IPS-NIHi7 (cell line): ENCODE measurements around the gene DOCK10.

Experiments
- DNase-seq: peaks from one replicate; pipeline ENCODE4 v3.0.0; 2012; ENCODE audit warnings: mixed read lengths; ENCODE audit errors: extremely low spot score

DOCK10 gene

DNA sequence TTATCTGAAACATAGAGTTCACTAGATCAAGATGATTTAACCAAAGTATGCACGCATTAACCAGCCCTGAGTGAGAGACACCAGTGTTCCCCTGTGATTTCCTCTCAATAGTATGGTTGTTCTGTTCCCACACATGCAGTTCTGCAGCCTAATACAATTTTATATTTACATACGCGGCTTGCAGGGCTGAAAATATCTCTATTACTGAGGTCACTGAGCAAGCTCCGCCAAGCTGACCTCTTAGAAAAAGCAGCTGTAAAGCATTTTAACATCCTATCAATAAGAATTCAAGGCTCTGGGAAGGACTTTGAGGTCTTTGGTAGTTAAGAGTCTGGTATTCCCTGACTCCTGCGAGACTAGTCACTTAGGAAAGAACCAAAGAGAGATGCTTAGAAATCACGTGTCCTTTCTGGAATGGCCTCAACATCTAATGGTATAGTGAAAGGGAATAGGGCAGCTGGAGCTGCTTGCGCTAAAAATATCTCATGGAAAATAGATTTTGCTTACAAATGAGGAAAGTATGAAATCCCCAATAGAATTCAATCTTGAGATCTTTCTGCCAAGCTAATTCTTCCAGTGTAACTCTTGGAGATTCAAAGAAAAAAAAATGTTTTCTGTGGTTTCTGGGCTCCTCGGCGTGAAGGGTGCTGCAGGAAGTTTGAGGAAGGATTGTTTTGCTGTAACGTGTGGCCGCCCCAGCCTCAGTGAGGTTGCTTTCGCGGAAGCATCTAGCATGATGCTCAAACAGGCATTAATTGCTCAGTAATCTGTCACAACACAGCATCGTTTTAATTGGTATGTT lies 59.2 kb downstream of the DOCK10 start:
- no peak for DNase-seq

DNA sequence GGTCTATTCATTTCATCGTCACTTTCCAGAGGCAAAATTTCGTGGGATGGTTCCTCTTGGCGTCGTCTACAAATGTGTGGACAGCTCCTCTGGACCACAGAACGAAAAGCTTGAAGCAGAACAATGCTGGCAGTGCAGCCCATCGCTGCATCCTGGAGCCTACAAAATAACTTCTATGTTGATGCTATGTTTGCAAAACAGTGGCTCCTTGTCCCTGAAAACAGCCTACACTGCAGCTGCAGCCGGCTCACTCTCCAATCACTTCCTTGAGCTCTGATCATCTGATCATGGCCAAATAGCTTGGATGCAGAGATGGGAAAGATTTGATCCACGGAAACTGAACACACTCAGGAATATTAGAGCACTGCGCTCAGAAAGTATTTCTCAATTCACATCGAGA lies 60.0 kb downstream of the DOCK10 start:
- no peak for DNase-seq

DNA sequence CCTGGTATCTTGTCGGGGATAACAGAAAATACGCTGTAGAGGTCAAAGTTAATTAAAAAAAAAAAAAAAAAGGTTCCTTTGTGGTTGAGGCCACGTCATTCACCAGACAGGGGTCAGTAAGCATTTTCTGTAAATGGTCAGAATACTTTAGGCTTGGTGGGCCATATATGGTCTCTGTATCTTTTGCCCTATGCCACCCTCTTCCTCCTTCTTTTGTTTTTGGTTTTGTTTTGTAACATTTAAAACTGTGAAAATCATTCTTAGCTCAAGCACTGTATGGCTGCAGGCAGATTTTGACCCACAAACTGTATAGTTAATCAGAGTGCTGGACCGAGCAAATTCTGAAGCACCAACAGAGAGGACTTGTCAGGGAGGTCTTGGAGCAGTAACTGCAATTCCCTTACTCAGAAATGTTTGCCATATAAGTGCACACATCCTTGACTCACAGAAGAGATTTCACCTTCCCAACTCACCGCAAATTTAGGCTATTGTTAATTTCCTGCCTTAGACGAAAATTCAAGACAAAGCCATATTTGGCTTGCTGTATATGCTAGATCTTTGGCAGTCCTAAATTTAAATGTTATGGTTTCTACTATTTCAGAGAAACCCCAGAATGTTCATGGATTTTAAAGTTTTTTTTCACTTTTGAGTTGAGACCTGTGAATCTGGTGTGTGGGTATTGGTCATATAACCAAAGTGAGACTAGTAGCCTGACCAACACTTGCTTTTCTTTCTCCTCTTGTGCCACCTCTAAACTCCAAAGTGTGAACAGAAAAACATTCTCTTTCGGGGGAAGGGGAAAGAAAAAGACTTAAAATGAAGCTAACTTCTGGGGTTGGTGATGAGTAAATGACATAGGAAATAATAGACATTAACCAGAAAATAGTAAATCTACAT lies 65.4 kb downstream of the DOCK10 start:
- DNase-seq: no peak

DNA sequence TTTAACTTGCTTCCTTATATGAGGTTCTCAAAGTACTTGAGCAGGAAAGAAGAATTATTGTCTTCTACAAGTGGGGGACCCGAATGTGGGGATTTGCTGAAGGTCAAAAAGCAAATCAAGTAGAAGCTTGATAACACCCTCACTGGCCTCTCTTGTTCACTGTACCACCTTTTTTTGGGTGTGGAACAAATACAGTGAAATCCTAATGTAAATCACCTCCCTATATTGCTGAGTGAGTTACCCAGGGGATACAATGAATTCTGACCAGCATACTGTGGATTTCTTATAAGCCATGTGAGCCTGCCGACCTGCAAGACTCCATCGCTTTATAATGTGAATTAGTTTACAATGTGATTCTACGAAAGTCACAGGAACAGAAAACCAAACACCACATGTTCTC lies 66.5 kb downstream of the DOCK10 start:
- DNase-seq: no peak

GRCh38 chr2:224973112-224974016 lies 68.9 kb downstream of the DOCK10 start:
- DNase-seq: no peak

- peak; percentile 59 for DNase-seq
Observed at GRCh38 chr2:224971214-224971613, 71.1 kb downstream of the DOCK10 start.

DNA sequence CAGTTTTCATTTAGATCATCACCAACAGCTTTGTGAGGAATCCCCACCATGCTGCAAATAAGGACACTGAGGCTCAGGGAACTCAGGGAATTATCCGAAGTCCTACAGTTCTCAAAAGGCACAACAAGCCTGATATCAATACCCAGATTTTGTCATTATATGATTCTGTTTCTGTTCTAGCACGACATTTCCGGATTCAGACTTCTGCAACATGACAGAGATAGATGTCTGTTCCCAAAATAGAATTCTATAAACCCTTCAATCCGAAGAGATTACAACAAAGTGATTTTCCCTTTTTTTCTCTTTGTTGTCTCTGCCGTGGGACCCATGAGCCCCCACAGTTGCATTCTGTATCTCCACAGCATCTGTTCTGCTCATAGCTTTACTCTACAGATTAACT lies 72.0 kb downstream of the DOCK10 start:
- DNase-seq: no peak

- no peak for DNase-seq
Observed at GRCh38 chr2:224969633-224970260, 72.5 kb downstream of the DOCK10 start.

DNA sequence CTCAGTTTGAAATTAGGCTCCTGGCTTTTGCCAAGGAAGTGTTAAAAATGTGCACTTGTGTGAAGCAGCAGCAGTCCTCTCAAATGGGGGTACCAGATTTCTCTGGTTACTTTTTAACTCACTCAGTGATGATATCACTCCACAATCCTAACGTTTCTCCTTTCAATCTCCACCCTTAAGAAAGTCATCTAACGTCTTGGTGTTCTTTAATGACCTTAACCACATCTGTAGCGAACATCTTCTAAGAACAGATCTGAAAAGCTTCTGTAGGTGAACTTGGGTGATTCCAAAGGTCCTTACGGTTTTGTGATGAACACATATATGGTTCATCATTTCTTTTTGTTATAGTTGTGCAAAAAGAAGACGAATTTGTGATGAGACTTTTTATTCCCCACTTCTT lies 73.2 kb downstream of the DOCK10 start:
- DNase-seq: no peak

- DNase-seq: no peak
Observed at GRCh38 chr2:224968051-224968450, 74.2 kb downstream of the DOCK10 start.

DNA sequence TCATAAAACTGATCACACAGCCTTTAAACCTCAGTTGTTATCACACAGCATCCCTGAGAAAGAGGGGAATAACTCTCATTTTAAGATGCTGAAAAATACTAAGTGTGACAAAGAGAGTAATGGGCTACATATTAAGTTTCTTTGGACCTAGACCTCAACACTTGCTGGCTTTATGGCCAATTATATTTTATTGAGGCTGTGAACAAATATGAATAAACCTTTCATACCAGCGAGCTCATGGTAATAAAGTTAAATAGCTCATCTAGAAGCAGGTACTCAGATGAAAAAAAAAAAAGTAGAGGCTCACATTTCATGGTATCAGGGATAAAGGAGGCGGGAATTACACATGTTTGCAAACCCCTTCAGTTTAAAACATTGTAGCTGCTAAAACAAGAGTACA lies 75.7 kb downstream of the DOCK10 start:
- no peak for DNase-seq

- no peak for DNase-seq
Observed at GRCh38 chr2:224959556-224959955, 82.7 kb downstream of the DOCK10 start.

DNA sequence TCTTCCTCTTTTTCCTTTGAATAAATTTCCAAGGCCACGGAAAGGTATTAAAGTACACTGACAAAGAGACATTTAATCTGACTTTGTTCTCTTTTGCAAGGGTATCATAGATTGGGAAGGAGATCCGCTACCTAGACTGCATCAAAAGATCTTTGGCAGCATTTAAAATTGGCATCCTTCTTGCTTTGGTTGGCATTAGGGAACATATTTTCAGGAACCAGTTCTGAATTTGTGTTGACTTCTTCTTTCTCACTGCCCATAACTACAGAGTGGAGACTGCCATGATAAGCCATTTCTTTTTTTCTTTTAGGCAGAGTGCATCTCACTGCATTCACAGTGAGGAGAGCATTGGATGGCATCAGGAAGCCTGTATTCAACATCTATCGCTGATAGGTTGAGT lies 83.4 kb downstream of the DOCK10 start:
- DNase-seq: no peak

DNA sequence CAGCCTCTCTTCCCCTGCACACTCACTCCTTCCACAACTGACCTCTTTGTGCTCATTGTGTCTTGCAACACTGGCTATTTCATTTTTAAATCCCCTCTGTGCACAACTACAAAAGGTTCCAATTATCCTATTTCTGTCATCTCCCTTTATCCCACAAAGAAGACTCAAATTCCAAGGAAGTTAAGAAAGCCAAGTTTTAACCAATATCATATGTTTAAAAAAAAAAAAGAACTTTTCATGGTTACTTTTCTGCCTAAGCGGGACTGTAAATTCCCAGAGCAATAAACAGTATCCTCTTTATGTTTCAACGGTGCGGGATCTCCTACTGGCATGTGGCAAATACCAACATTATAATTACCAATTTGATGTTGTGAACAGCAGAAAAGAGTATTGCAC lies 83.8 kb downstream of the DOCK10 start:
- DNase-seq: no peak

DNA sequence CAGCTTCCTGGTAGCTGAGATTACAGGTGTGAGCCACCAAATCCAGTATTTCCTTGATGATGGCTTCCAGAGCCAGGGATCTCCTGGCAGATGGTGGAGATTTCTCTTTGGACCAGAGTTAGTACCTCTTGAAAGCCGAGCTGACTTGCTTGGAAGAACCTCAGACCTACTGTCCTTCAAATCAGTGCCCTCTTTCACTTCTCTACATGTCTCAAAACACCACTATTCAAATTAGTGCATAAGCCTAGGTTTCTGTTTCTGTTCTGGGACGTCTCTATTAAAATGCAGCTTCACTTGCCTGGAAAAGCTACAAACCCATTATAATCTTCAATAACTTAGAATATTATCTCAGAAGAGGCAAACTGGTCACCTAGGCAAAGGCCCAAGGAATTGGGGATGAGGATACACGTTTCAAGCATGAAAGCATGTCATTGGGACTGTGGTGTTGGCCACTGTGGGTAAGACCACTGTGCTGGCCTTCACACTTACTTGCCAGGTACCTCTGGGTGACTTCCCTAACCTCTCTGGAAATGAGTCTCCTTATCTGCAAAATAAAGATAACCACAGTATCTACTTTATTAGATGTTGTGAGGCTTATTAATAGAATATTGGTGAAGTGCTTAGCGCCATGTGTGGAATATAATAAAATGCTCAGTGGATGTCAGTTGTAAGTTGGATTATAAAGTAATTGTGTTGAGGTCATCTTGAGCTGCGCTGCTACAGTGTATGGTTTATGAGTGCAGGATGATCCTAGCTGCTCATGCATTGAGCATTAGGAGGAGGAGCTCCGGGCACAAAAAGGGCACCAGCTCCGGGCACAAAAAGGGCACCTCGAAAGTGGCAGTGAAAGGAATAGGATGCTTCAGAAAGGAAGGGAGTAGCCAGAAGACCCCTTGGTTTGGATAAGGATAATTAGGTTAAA lies 84.5 kb downstream of the DOCK10 start:
- no peak for DNase-seq

- no peak for DNase-seq
Observed at GRCh38 chr2:224956706-224957105, 85.6 kb downstream of the DOCK10 start.

- no peak for DNase-seq
Observed at GRCh38 chr2:224954980-224955379, 87.3 kb downstream of the DOCK10 start.

DNA sequence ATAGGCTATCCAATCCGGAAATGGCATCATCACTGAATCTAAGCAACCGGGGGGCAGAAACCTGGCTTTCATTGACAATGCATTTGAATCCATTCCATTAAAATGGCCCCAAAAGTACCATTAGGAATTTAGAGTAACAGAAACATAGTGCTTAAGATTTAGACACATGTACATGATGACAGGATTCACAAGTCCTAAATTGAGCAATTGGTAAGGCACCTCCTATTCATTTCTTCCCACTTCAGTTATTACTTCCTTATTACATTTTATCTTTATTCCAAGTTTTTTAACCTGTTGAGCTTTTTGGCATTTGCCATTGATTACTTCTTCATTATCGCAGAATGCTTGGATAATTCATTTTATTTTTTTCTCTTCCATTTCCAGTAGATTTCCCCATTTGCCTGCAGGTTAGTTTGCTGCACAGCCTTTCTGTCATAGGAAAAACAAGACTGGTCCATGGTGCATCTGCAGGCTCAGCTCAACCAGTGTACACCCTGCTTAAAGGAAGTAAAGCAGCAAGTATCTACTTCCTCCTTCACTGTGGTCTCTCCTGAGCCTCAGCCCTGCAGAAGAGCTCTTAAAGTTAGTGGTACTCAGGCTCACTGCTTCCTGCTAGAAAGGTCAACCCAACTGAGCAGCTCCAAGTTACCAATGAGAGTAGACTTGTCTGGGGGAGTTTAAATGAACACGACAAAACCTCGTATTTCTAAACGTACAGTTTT lies 89.2 kb downstream of the DOCK10 start:
- no peak for DNase-seq

GRCh38 chr2:224951723-224952481 lies 90.4 kb downstream of the DOCK10 start:
- DNase-seq: no peak
